ENCODE data around the gene SETD6.

GRCh38 chr16:58530179-58530578, 14.9 kb downstream of the SETD6 start:
- TF ChIP-seq POLR2A (IDR thresholded peaks at IDR 0.05) (no peak), CTCF (IDR thresholded peaks at IDR 0.05 in 4 of 5, conservative IDR thresholded peaks at IDR 0.05 in 1 of 5) (no peak)

All from gastrocnemius medialis (tissue), 4 donors.